OCI-LY3 (cell line): Measurements from ENCODE around the gene B4GALNT1.

Experiments
- H2AFZ ChIP-seq: fragments of 200-600, 300-600 bp; shearing (Covaris generic); 2 replicates; pipeline ENCODE4 v1.6.0; 2014; ENCODE audit warnings: antibody characterized with exemption, low read depth, low read length
- H3K27ac ChIP-seq: fragments of 200-600, 300-600 bp; sonication (generic); 2 replicates; pipeline ENCODE4 v1.5.1; 2014; ENCODE audit warnings: mild to moderate bottlenecking, low read length, moderate library complexity, mixed read lengths
- H3K27me3 ChIP-seq: fragments of 200-600, 300-600 bp; sonication (generic); 2 replicates; pipeline ENCODE4 v1.6.1; 2014; ENCODE audit warnings: low read depth, low read length, mixed read lengths
- H3K36me3 ChIP-seq: fragments of 200-600, 300-600 bp; sonication (generic); replicated peaks from 2 replicates; pipeline ENCODE3; 2014; ENCODE audit warnings: low read depth, low read length, mixed read lengths
- H3K4me1 ChIP-seq: fragments of 300-600, 200-600 bp; sonication (generic); 2 replicates; pipeline ENCODE4 v1.6.1; 2014; ENCODE audit warnings: low read length, mixed read lengths
- H3K4me2 ChIP-seq: fragments of 200-600, 300-600 bp; sonication (generic); 2 replicates; pipeline ENCODE4 v1.6.1; 2014; ENCODE audit warnings: low read length, mixed read lengths
- H3K4me3 ChIP-seq: fragments of 300-600, 200-600 bp; sonication (generic); 2 replicates; pipeline ENCODE4 v1.5.1; 2014; ENCODE audit warnings: antibody characterized with exemption, mild to moderate bottlenecking, low read length, moderate library complexity
- H3K79me2 ChIP-seq: fragments of 300-600, 200-600 bp; shearing (Covaris generic); 2 replicates; pipeline ENCODE4 v1.6.1; 2014; ENCODE audit warnings: mild to moderate bottlenecking, low read length, mixed read lengths
- H3K9ac ChIP-seq: fragments of 300-600, 200-600 bp; shearing (Covaris generic); 2 replicates; pipeline ENCODE4 v1.6.0; 2014; ENCODE audit warnings: mild to moderate bottlenecking, low read length, moderate library complexity
- H3K9me3 ChIP-seq: fragments of 200-600, 300-600 bp; shearing (Covaris generic); 2 replicates; pipeline ENCODE4 v1.6.1; 2014; ENCODE audit warnings: low read length, mixed read lengths; ENCODE audit not compliant: insufficient read depth
- H4K20me1 ChIP-seq: fragments of 200-600, 300-600 bp; sonication (generic); 2 replicates; pipeline ENCODE4 v1.6.1; 2016; ENCODE audit warnings: low read length, mixed read lengths; ENCODE audit not compliant: insufficient read depth
- EZH2phosphoT487 ChIP-seq: fragments of 200-600 bp; shearing (Covaris generic); IDR thresholded peaks from 2 replicates; pipeline ENCODE4 v1.6.1; 2018; ENCODE audit warnings: antibody characterized with exemption, mixed run types, low read depth
- TF ChIP-seq, protein P1 (sequence below): fragments of 200-600, 300-600 bp; sonication (generic); IDR thresholded peaks from 2 replicates; pipeline ENCODE4 v1.5.1; 2014; ENCODE audit warnings: antibody characterized with exemption, low read length, low read depth

The B4GALNT1 gene

DNA sequence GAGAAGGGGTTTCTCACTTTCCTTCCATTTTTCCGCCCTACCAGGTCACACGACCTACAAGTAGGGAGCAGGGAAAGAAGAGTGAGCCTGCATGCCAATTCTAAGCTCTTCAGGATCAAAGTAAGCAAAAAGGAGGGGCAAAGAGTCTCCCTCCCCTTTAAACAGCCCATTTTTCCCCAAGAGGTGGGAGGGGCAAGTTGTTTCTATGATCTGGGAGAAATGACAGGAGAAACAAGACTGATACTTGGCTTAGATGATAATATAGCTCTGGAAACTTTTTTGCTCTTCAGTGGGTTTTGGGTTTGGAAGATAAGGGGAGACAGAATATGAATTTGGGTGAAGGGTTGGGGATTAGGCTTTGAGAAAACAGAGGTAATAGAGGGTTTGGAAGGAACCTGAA is 26.6 kb downstream of the B4GALNT1 start:
- H3K9ac ChIP-seq = no peak overlapping the region
- no peaks in the 10 kb centered on the region for H3K27me3 ChIP-seq

DNA sequence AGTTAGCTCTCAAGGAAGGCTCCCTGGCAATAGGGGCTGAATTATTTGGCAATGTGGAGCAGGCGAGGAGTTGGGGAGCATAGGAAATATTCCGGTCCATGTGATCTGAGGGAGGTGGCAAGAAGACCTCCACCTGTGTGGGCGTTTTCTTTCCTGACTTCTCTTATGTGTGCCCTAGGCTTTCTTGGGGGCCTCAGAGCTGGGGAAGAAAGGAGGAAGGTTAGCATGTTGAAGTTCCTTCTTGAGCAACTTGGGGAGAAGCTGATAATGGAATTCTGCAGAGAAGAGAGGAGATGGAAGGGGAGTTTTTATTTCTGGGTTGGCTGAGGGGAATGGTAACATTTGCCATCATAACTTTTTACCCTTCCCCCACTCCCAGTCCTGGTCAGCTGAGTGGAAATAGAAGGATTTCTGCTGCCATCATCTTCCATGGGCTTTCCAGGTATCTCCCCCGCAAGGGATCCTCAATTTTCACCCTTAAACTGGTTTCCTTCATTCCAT is 27.1 kb downstream of the B4GALNT1 start:
- Histone ChIP-seq H4K20me1 (no peaks in the 10 kb centered on the region), H3K79me2 (peaks cover 11% of the 10 kb centered on the region), H3K4me3 (peak overlapping the region; percentile 100; the same call in 1 of the 2 replicates), H3K27me3 (no peaks in the 10 kb centered on the region), H3K36me3 (peaks cover 10% of the 10 kb centered on the region), H3K27ac (no peak overlapping the region), H3K4me1 (peaks cover 15% of the 10 kb centered on the region), H2AFZ (no peak overlapping the region), H3K4me2 (peak overlapping the region; percentile 100), H3K9me3 (no peaks in the 10 kb centered on the region), H3K9ac (no peak overlapping the region)
- no peak for TF ChIP-seq EZH2phosphoT487
- TF ChIP-seq, protein P1, sequence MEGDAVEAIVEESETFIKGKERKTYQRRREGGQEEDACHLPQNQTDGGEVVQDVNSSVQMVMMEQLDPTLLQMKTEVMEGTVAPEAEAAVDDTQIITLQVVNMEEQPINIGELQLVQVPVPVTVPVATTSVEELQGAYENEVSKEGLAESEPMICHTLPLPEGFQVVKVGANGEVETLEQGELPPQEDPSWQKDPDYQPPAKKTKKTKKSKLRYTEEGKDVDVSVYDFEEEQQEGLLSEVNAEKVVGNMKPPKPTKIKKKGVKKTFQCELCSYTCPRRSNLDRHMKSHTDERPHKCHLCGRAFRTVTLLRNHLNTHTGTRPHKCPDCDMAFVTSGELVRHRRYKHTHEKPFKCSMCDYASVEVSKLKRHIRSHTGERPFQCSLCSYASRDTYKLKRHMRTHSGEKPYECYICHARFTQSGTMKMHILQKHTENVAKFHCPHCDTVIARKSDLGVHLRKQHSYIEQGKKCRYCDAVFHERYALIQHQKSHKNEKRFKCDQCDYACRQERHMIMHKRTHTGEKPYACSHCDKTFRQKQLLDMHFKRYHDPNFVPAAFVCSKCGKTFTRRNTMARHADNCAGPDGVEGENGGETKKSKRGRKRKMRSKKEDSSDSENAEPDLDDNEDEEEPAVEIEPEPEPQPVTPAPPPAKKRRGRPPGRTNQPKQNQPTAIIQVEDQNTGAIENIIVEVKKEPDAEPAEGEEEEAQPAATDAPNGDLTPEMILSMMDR = no peak

More for the DNA sequence above, 26.6 kb downstream of the B4GALNT1 start:
- Histone ChIP-seq H3K9me3 (no peaks in the 10 kb centered on the region), H3K4me3 (no peak overlapping the region), H3K79me2 (peaks cover 11% of the 10 kb centered on the region), H3K4me2 (no peak overlapping the region), H2AFZ (no peak overlapping the region), H3K36me3 (peaks cover 10% of the 10 kb centered on the region), H3K4me1 (peaks cover 18% of the 10 kb centered on the region), H3K27ac (no peak overlapping the region), H4K20me1 (no peaks in the 10 kb centered on the region)
- TF ChIP-seq, protein P1 = no peak
- TF ChIP-seq EZH2phosphoT487 = no peak

DNA sequence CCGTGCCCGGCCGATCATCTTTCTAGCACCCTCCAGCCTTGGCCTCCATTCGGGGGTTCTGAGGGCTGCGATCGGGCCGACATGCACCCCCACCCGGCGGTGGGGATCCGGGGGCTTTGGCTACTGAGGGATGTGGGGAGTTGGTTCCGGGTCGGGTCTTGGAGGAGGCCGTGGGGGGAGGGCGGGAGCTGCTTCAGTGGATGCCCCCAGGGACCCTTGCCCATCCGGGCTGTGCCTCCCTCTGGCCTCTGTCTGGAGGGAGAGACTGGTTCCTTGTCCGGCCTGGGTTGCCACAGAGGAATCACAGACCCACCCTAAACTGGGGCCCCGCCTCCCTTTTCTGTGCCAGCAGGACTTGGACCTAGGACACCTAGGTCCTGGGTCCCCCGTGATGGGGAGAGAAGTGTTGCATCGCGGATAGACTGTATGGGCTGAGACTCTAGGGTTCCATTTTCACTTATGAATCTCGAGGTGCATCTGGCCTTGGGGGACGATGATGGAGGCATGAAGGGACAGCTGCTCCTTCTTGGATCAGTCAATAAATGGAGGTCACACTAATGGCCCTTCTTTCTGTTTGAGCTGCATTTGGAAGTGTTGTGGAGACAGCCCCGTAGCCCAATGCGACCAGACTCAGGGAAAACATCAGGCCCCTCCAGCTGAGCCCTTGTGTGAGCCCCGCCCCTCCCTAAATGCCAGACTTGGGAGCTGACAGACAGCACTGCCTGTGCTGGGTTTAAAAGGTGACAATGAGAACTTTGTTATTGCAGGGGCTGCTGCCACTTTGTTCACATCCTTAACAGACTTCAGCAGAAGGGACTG is 27.8 kb downstream of the B4GALNT1 start:
- peaks cover 11% of the 10 kb centered on the region for H3K79me2 ChIP-seq
- peak overlapping the region; percentile 82 for H2AFZ ChIP-seq
- no peaks in the 10 kb centered on the region for H3K27me3 ChIP-seq
- H3K4me2 ChIP-seq = peak overlapping the region; percentile 100
- no peaks in the 10 kb centered on the region for H4K20me1 ChIP-seq
- peak overlapping the region; percentile 97 for H3K9ac ChIP-seq
- H3K36me3 ChIP-seq = peaks cover 10% of the 10 kb centered on the region
- H3K4me1 ChIP-seq = peaks cover 13% of the 10 kb centered on the region
- TF ChIP-seq, protein P1 = no peak
- TF ChIP-seq EZH2phosphoT487 = no peak
- no peaks in the 10 kb centered on the region for H3K9me3 ChIP-seq
- H3K4me3 ChIP-seq = peak overlapping the region; percentile 100
- H3K27ac ChIP-seq = peak overlapping the region; percentile 52

DNA sequence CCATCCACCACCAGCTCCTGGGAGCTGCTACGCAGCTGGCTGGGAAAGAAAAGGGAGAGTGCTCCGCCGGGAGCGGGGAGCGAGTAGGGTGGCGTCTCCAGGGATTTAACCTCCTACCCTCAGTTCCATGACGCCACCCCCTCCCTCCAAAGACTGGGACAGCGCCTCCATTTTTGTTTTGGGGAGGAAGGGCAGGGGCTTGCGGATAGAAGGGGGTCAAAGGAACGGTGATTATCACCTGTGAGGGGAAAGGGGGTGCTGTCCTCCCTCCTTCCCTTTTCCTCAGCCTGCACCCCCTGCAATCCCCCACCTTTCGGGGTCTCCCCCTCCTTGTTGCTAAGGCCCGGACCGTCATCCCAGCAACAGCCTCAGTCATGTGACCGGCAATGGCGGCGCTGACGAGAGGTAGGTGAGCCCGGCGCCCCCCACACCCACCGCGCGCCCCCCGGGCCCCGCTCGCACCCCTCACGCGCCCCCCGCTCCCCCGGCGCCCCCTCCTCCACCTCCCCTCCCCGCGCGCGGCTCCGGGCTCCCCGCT is 28.5 kb downstream of the B4GALNT1 start, which contains the start of gene DTX3:
DTX3 (plus strand) TSS at position 371 of the 538 bp plus-strand sequence. CDS start 1,694 bp downstream, outside the sequence.
- Histone ChIP-seq H3K9me3 (no peaks in the 10 kb centered on the region), H3K4me1 (peaks cover 13% of the 10 kb centered on the region), H3K27ac (peak within 1 kb of the TSS; percentile 52), H3K27me3 (no peaks in the 10 kb centered on the region), H2AFZ (peak within 1 kb of the TSS; percentile 95), H3K9ac (peak within 1 kb of the TSS; percentile 97), H3K79me2 (peaks cover 11% of the 10 kb centered on the region), H4K20me1 (no peaks in the 10 kb centered on the region), H3K36me3 (peaks cover 10% of the 10 kb centered on the region), H3K4me2 (peak within 1 kb of the TSS; percentile 100), H3K4me3 (peak within 1 kb of the TSS; percentile 100)
- TF ChIP-seq, protein P1 = no peak
- TF ChIP-seq EZH2phosphoT487 = no peak
